HepG2 (cell line): ENCODE measurements around the gene OR5M10. TPM values are rescaled to one million over a fixed set of nuclear protein-coding genes. Genes with fewer than 3 reads are reported as not detected.

ENCODE experiments used
- ATAC-seq: fragments of 200-7000 bp; cut with Tn5 transposase; 3 replicates; pipeline ENCODE4 v1.9.1; 2020; ENCODE audit warnings: mild to moderate bottlenecking, moderate library complexity
- BruUV-seq: library from RNA; stranded (reverse); fragments of 400-500 nt; replicated peaks from 2 replicates; lab custom pipeline; 2021; lab: Mats Ljungman, UMichigan
- CTCF ChIA-PET: fragments of 300-600 bp; formaldehyde crosslinking; extraction: SDS; loops from one replicate; lab custom pipeline; 2021; ENCODE audit warnings: low total read pairs, inconsistent platforms, low intra/inter-chr PET ratio; lab: Yijun Ruan, JAX
- POLR2A ChIA-PET: fragments of 350-600 bp; sonication (Branson Sonifier 250); formaldehyde crosslinking; loops from one replicate; lab custom pipeline; 2020; ENCODE audit warnings: antibody characterized with exemption, inconsistent platforms; lab: Yijun Ruan, JAX
- DNase-seq: peaks from one replicate; pipeline ENCODE4 v3.0.0-alpha.2; 2015; ENCODE audit warnings: low spot score
- FAIRE-seq: peaks from 3 replicates; lab custom pipeline; 2011; peaks lifted over from hg19 to GRCh38; lab: Jason Lieb, UNC
- H2AFZ ChIP-seq: one replicate; pipeline ENCODE4 v1.6.1; 2011; ENCODE audit warnings: low read length, inconsistent platforms
- H3K27ac ChIP-seq: fragments of 300-600 bp; 3 replicates; pipeline ENCODE4 v1.8.0; 2011; ENCODE audit warnings: mixed run types, mild to moderate bottlenecking, mixed read lengths, low read length, inconsistent platforms; ENCODE audit not compliant: insufficient read depth; ENCODE audit errors: extremely low read length
- H3K27me3 ChIP-seq, 2 experiments: fragments of 200-600 bp in 1 of 2; 2 replicates in 1 of 2; 3 replicates in 1 of 2; pipeline versions ENCODE4 v1.6.0 to v1.8.0; 2011; ENCODE audit warnings: low read length in 2 of 2, mild to moderate bottlenecking in 2 of 2, moderate library complexity in 2 of 2, inconsistent platforms in 1 of 2; ENCODE audit not compliant: insufficient read depth in 2 of 2, control insufficient read depth in 1 of 2
- H3K36me3 ChIP-seq, 2 experiments: fragments of 200-600 bp in 1 of 2; replicated peaks in 1 of 2; 2 replicates in 1 of 2; 3 replicates in 1 of 2; pipeline versions ENCODE4 v1.5.1 to v1.8.0; 2011; ENCODE audit warnings: low read length in 2 of 2, inconsistent platforms in 1 of 2; ENCODE audit not compliant: insufficient read depth in 2 of 2, control insufficient read depth in 1 of 2
- H3K4me1 ChIP-seq: 2 replicates; pipeline ENCODE4 v1.5.1; 2012; ENCODE audit warnings: low read length, inconsistent platforms; ENCODE audit not compliant: insufficient read depth
- H3K4me2 ChIP-seq: 2 replicates; pipeline ENCODE4 v1.6.0; 2011; ENCODE audit warnings: low read depth, low read length, inconsistent platforms
- H3K4me3 ChIP-seq, 3 experiments: fragments of 200-600 bp in 1 of 3; sonication (generic), shearing (Covaris generic) in 1 of 3; replicated peaks in 1 of 3; 2 replicates each; pipeline ENCODE4 v1.5.1; 2011 to 2016; ENCODE audit warnings: low read length in 3 of 3, inconsistent platforms in 2 of 3, low read depth in 2 of 3, mild to moderate bottlenecking in 2 of 3, control low read depth in 1 of 3, mixed read lengths in 1 of 3; ENCODE audit not compliant: insufficient read depth in 1 of 3
- H3K79me2 ChIP-seq: one replicate; pipeline ENCODE4 v1.6.1; 2011; ENCODE audit warnings: low read length, inconsistent platforms; ENCODE audit not compliant: insufficient read depth
- H3K9ac ChIP-seq: 2 replicates; pipeline ENCODE4 v1.6.0; 2011; ENCODE audit warnings: mild to moderate bottlenecking, low read depth, low read length, inconsistent platforms; ENCODE audit not compliant: insufficient read depth
- H3K9me3 ChIP-seq: 2 replicates; pipeline ENCODE4 v1.5.1; 2012; ENCODE audit warnings: mild to moderate bottlenecking, low read length
- H4K20me1 ChIP-seq: 2 replicates; pipeline ENCODE4 v1.6.0; 2011; ENCODE audit warnings: inconsistent platforms, mild to moderate bottlenecking, low read length, moderate library complexity; ENCODE audit not compliant: insufficient read depth
- NFE2L1 ChIP-seq: sonication (generic); formaldehyde crosslinking; IDR thresholded peaks from 2 replicates; pipeline ENCODE4 v1.4.0; 2020; ENCODE audit warnings: missing genetic modification reagents, mild to moderate bottlenecking, borderline replicate concordance
- NR2C2 ChIP-seq: sonication (generic); formaldehyde crosslinking; IDR thresholded peaks from 2 replicates; pipeline ENCODE4 v1.4.0; 2020; ENCODE audit warnings: missing genetic modification reagents, mild to moderate bottlenecking, moderate library complexity, borderline replicate concordance
- RFX3 ChIP-seq: IDR thresholded peaks from 2 replicates; pipeline ENCODE4 v1.6.1; 2016; ENCODE audit warnings: missing biosample characterization, missing genetic modification reagents
- SRSF1 ChIP-seq: fragments of 200-400 bp; formaldehyde crosslinking; optimal IDR thresholded peaks from 2 replicates; pipeline ENCODE3; 2017; ENCODE audit warnings: mild to moderate bottlenecking, low read depth, low read length, moderate library complexity
- SUZ12 ChIP-seq: fragments of 150-350 bp; IDR thresholded peaks from 2 replicates; pipeline ENCODE4 v1.6.1; 2014; ENCODE audit warnings: low read depth, low read length
- TERF1 ChIP-seq: sonication (generic); formaldehyde crosslinking; IDR thresholded peaks from 2 replicates; pipeline ENCODE4 v1.8.0; 2022; ENCODE audit warnings: mild to moderate bottlenecking, missing genetic modification reagents, moderate library complexity
- TOE1 ChIP-seq: sonication (generic); formaldehyde crosslinking; IDR thresholded peaks from 2 replicates; pipeline ENCODE4 v1.4.0; 2020; ENCODE audit warnings: mild to moderate bottlenecking, missing genetic modification reagents
- ZBTB1 ChIP-seq: sonication (generic); formaldehyde crosslinking; IDR thresholded peaks from 2 replicates; pipeline ENCODE4 v1.4.0; 2020; ENCODE audit warnings: missing genetic modification reagents, borderline replicate concordance
- ZBTB37 ChIP-seq: sonication (generic); formaldehyde crosslinking; IDR thresholded peaks from 2 replicates; pipeline ENCODE4 v1.4.0; 2020; ENCODE audit warnings: mild to moderate bottlenecking, missing genetic modification reagents
- ZNF251 ChIP-seq: sonication (generic); formaldehyde crosslinking; IDR thresholded peaks from 2 replicates; pipeline ENCODE4 v1.9.0; 2021; ENCODE audit warnings: mild to moderate bottlenecking, missing genetic modification reagents
- ZNF674 ChIP-seq: sonication (generic); formaldehyde crosslinking; IDR thresholded peaks from 2 replicates; pipeline ENCODE4 v1.5.0; 2020; ENCODE audit warnings: low read depth, mild to moderate bottlenecking, missing genetic modification reagents
- ZNF720 ChIP-seq: sonication (generic); formaldehyde crosslinking; IDR thresholded peaks from 2 replicates; pipeline ENCODE4 v1.4.0; 2020; ENCODE audit warnings: missing genetic modification reagents
- WGBS: methylation state at CpG from one replicate; pipeline ENCODE4 v1.1.6; 2017; ENCODE audit warnings: low lambda C conversion rate; 5-methylcytosine and 5-hydroxymethylcytosine counted together
- in situ Hi-C: cut with HindIII; loops from 2 replicates; pipeline ENCODE4 v1.10.0; 2017; ENCODE audit warnings: low pct_unique_long_range_greater_than_20kb; ENCODE audit not compliant: extremely low pct_ligation_motif_present
- intact Hi-C: fragments of 100-400 bp; cut with micrococcal nuclease; formaldehyde crosslinking; loops from one replicate; pipeline ENCODE4 v1.10.0; 2022; ENCODE audit not compliant: unreplicated experiment
- polyA plus RNA-seq, 8 experiments: library from polyadenylated mRNA; depleted of rRNA in 3 of 8; stranded (reverse) in 7 of 8; unstranded in 1 of 8; fragments of >200 nt; fragmentation: Illumina TruSeq in 4 of 8; extraction: Trizol in 4 of 8; gene quantifications; 2 replicates each; pipeline versions ENCODE4 v1.2.1 to v1.2.3, GENCODE V29; 2011 to 2016; ENCODE audit warnings: low read depth in 4 of 8, missing spikeins in 1 of 8, mixed read lengths in 1 of 8; ENCODE audit not compliant: insufficient read depth in 1 of 8
- total RNA-seq, 5 experiments: library from RNA; depleted of rRNA; stranded (reverse); fragments of >200 nt; fragmentation: Illumina TruSeq; extraction: Trizol; gene quantifications; 2 replicates each; pipeline ENCODE4 v1.2.3, GENCODE V29; 2016; ENCODE audit warnings: low read depth in 1 of 5
- TF ChIP-seq, protein P1 (sequence below): sonication (generic); formaldehyde crosslinking; IDR thresholded peaks from 2 replicates; pipeline ENCODE4 v1.5.0; 2020; ENCODE audit warnings: missing genetic modification reagents
- TF ChIP-seq, protein P2 (sequence below): sonication (generic); formaldehyde crosslinking; IDR thresholded peaks from 2 replicates; pipeline ENCODE4 v1.5.0; 2020; ENCODE audit warnings: mild to moderate bottlenecking, missing genetic modification reagents, moderate library complexity
- TF ChIP-seq, protein P3 (sequence below): sonication (generic); formaldehyde crosslinking; IDR thresholded peaks from 2 replicates; pipeline ENCODE4 v1.8.1; 2022; ENCODE audit warnings: mild to moderate bottlenecking, missing genetic modification reagents
- TF ChIP-seq, protein P4 (sequence below): sonication (generic); formaldehyde crosslinking; IDR thresholded peaks from 2 replicates; pipeline ENCODE4 v1.4.0; 2020; ENCODE audit warnings: mild to moderate bottlenecking, missing genetic modification reagents

Gene OR5M10
- total and polyA plus RNA-seq, 2 of the 13 experiments (the other 11 are each of a cell fraction or from before 2014, with no cell fraction given): not detected

GRCh38 chr11:56625946-56626345 is 48.4 kb upstream of the OR5M10 start:
- no TSS peak for BruUV-seq
- no peaks in the 10 kb centered on the region for H3K4me1 ChIP-seq
- H3K27ac ChIP-seq: no peak overlapping the region
- CTCF ChIA-PET: no interaction called here
- no peak for ATAC-seq
- H3K4me3 ChIP-seq: no peak overlapping the region
- DNase-seq: no peak
- no peaks in the 10 kb centered on the region for H3K79me2 ChIP-seq
- in situ Hi-C loops (loop anchor here (10.0 kb wide), 1 partner anchor 159 kb away; no protein-coding TSS in a partner anchor), intact Hi-C loops (no loop called here)
- H3K9ac ChIP-seq: no peak overlapping the region
- H2AFZ ChIP-seq: no peak overlapping the region
- POLR2A ChIA-PET: no interaction called here
- no peaks in the 10 kb centered on the region for H3K36me3 ChIP-seq
- FAIRE-seq: no peak
- H4K20me1 ChIP-seq: no peaks in the 10 kb centered on the region
- WGBS: 7% methylated on average over 2 of the region's 2 CpGs
- no peak overlapping the region for H3K4me2 ChIP-seq
- TF ChIP-seq ZNF251 (CRISPR knock-in tag) (no peak), ZNF674 (CRISPR knock-in tag) (no peak), SRSF1 (no peak), ZBTB37 (CRISPR knock-in tag) (no peak), TOE1 (CRISPR knock-in tag) (no peak), NFE2L1 (CRISPR knock-in tag) (no peak), SUZ12 (no peak), ZNF720 (CRISPR knock-in tag) (no peak), NR2C2 (CRISPR knock-in tag) (no peak), RFX3 (CRISPR knock-in tag) (no peak), TERF1 (CRISPR knock-in tag) (no peak), ZBTB1 (CRISPR knock-in tag) (no peak)
- TF ChIP-seq, protein P1, sequence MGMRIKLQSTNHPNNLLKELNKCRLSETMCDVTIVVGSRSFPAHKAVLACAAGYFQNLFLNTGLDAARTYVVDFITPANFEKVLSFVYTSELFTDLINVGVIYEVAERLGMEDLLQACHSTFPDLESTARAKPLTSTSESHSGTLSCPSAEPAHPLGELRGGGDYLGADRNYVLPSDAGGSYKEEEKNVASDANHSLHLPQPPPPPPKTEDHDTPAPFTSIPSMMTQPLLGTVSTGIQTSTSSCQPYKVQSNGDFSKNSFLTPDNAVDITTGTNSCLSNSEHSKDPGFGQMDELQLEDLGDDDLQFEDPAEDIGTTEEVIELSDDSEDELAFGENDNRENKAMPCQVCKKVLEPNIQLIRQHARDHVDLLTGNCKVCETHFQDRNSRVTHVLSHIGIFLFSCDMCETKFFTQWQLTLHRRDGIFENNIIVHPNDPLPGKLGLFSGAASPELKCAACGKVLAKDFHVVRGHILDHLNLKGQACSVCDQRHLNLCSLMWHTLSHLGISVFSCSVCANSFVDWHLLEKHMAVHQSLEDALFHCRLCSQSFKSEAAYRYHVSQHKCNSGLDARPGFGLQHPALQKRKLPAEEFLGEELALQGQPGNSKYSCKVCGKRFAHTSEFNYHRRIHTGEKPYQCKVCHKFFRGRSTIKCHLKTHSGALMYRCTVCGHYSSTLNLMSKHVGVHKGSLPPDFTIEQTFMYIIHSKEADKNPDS (CRISPR knock-in tag): no peak
- TF ChIP-seq, protein P2, sequence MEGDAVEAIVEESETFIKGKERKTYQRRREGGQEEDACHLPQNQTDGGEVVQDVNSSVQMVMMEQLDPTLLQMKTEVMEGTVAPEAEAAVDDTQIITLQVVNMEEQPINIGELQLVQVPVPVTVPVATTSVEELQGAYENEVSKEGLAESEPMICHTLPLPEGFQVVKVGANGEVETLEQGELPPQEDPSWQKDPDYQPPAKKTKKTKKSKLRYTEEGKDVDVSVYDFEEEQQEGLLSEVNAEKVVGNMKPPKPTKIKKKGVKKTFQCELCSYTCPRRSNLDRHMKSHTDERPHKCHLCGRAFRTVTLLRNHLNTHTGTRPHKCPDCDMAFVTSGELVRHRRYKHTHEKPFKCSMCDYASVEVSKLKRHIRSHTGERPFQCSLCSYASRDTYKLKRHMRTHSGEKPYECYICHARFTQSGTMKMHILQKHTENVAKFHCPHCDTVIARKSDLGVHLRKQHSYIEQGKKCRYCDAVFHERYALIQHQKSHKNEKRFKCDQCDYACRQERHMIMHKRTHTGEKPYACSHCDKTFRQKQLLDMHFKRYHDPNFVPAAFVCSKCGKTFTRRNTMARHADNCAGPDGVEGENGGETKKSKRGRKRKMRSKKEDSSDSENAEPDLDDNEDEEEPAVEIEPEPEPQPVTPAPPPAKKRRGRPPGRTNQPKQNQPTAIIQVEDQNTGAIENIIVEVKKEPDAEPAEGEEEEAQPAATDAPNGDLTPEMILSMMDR: no peak
- TF ChIP-seq, protein P3, sequence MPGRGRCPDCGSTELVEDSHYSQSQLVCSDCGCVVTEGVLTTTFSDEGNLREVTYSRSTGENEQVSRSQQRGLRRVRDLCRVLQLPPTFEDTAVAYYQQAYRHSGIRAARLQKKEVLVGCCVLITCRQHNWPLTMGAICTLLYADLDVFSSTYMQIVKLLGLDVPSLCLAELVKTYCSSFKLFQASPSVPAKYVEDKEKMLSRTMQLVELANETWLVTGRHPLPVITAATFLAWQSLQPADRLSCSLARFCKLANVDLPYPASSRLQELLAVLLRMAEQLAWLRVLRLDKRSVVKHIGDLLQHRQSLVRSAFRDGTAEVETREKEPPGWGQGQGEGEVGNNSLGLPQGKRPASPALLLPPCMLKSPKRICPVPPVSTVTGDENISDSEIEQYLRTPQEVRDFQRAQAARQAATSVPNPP (CRISPR knock-in tag): no peak
- TF ChIP-seq, protein P4, sequence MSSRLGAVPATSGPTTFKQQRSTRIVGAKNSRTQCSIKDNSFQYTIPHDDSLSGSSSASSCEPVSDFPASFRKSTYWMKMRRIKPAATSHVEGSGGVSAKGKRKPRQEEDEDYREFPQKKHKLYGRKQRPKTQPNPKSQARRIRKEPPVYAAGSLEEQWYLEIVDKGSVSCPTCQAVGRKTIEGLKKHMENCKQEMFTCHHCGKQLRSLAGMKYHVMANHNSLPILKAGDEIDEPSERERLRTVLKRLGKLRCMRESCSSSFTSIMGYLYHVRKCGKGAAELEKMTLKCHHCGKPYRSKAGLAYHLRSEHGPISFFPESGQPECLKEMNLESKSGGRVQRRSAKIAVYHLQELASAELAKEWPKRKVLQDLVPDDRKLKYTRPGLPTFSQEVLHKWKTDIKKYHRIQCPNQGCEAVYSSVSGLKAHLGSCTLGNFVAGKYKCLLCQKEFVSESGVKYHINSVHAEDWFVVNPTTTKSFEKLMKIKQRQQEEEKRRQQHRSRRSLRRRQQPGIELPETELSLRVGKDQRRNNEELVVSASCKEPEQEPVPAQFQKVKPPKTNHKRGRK (CRISPR knock-in tag): no peak
- H3K27me3 ChIP-seq: no peaks in the 10 kb centered on the region
- H3K9me3 ChIP-seq: no peaks in the 10 kb centered on the region
